Loucy (cell line): Measurements from ENCODE around the gene BAIAP2L1.
"Not testable (repeated sequence)": the region's sequence is repeated elsewhere in the genome, so short reads cannot be mapped to it uniquely, and the experiment has no call there.

ENCODE experiments used
- H2AFZ ChIP-seq: fragments of 200-600 bp; sonication (generic); 2 replicates; pipeline ENCODE4 v1.6.0; 2016; ENCODE audit warnings: antibody characterized with exemption, mild to moderate bottlenecking, low read length, moderate library complexity
- H3F3A ChIP-seq: fragments of 200-600 bp; 2 replicates; pipeline ENCODE4 v1.6.0; 2016; ENCODE audit warnings: antibody characterized with exemption, low read depth, mild to moderate bottlenecking
- H3K27me3 ChIP-seq: fragments of 200-600 bp; sonication (generic); 2 replicates; pipeline ENCODE4 v1.6.1; 2014; ENCODE audit warnings: low read length, mild to moderate bottlenecking; ENCODE audit not compliant: insufficient read depth, poor library complexity, severe bottlenecking
- H3K36me3 ChIP-seq: fragments of 200-600 bp; sonication (generic); 2 replicates; pipeline ENCODE4 v1.6.1; 2016; ENCODE audit warnings: low read length; ENCODE audit not compliant: insufficient read depth
- H3K4me1 ChIP-seq: fragments of 200-600 bp; sonication (generic); 2 replicates; pipeline ENCODE4 v1.5.1; 2014; ENCODE audit warnings: low read length, mild to moderate bottlenecking; ENCODE audit not compliant: insufficient read depth, poor library complexity, severe bottlenecking
- H3K4me2 ChIP-seq: fragments of 200-600 bp; sonication (generic); 2 replicates; pipeline ENCODE4 v1.6.0; 2014; ENCODE audit warnings: antibody characterized with exemption, low read length, low read depth, mild to moderate bottlenecking; ENCODE audit not compliant: poor library complexity, severe bottlenecking
- H3K4me3 ChIP-seq: fragments of 200-600 bp; sonication (generic); 2 replicates; pipeline ENCODE4 v1.5.1; 2014; ENCODE audit warnings: low read length, mild to moderate bottlenecking, mixed read lengths; ENCODE audit not compliant: poor library complexity, severe bottlenecking
- H3K79me2 ChIP-seq: fragments of 200-600 bp; sonication (generic); 2 replicates; pipeline ENCODE4 v1.6.1; 2014; ENCODE audit warnings: low read length; ENCODE audit not compliant: insufficient read depth
- H3K9ac ChIP-seq: fragments of 200-600 bp; sonication (generic); 2 replicates; pipeline ENCODE4 v1.6.0; 2014; ENCODE audit warnings: mild to moderate bottlenecking, low read depth, low read length, moderate library complexity; ENCODE audit not compliant: poor library complexity, severe bottlenecking
- H3K9me2 ChIP-seq: fragments of 200-600 bp; sonication (generic); replicated peaks from 2 replicates; pipeline ENCODE4 v1.6.1; 2016; ENCODE audit warnings: low read depth, low read length, mixed read lengths
- H3K9me3 ChIP-seq: fragments of 200-600 bp; sonication (generic); 2 replicates; pipeline ENCODE4 v1.6.1; 2014; ENCODE audit warnings: mild to moderate bottlenecking, antibody characterized with exemption, low read length, low read depth; ENCODE audit not compliant: insufficient read depth
- H4K20me1 ChIP-seq: fragments of 200-600 bp; sonication (generic); 2 replicates; pipeline ENCODE4 v1.6.0; 2014; ENCODE audit warnings: antibody characterized with exemption, low read length, mild to moderate bottlenecking; ENCODE audit not compliant: insufficient read depth, poor library complexity, severe bottlenecking
- EZH2phosphoT487 ChIP-seq: fragments of 200-600 bp; IDR thresholded peaks from 2 replicates; pipeline ENCODE4 v1.6.1; 2018; ENCODE audit warnings: antibody characterized with exemption, mild to moderate bottlenecking, moderate library complexity, borderline replicate concordance
- TF ChIP-seq, protein P1 (sequence below): fragments of 200-600 bp; sonication (generic); conservative IDR thresholded peaks from 2 replicates; pipeline ENCODE4 v1.5.1; 2014; ENCODE audit warnings: mild to moderate bottlenecking, antibody characterized with exemption, low read length

Gene BAIAP2L1, protein sequence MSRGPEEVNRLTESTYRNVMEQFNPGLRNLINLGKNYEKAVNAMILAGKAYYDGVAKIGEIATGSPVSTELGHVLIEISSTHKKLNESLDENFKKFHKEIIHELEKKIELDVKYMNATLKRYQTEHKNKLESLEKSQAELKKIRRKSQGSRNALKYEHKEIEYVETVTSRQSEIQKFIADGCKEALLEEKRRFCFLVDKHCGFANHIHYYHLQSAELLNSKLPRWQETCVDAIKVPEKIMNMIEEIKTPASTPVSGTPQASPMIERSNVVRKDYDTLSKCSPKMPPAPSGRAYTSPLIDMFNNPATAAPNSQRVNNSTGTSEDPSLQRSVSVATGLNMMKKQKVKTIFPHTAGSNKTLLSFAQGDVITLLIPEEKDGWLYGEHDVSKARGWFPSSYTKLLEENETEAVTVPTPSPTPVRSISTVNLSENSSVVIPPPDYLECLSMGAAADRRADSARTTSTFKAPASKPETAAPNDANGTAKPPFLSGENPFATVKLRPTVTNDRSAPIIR

DNA sequence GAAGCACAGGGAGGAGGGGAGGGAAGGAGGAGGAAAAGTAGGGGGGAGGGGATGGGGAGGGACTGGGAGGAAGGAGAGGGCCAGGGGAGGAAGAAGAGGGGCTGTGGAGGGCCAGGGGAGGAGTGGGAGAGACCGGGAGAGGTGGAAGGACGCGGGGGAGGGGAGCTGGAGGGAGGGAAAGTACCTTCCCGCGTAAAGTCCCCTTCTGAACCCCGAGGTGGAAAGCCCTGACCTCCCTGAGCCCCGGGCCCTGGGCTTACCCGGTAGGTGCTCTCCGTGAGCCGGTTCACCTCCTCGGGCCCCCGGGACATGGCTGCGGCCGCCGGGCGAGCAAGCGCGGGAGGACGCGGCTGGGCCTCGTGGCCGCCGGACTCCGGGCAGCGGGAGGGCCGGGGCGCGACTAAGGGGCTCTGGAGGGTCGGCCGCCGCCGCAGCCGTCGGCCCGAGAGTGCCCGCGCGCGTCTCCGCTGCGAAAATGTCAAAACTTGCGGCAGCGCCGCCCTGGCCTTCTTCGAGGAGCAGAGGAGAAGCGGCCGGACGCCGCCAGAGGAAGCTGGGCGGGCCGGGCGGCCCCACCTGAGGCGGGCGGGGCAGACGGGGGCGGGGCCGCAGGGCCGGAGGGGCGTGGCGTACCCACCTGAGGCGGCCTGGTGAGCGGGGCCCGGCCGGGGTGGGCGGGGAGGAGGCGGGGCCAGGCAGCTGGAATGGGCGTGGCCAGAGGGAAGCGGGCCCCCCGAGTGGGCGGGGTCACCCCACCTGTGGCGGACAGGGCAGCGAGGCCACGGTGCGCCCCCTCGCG lies at the start of gene BAIAP2L1:
Gene BAIAP2L1, minus strand, starts transcription at position 549 of the 799 bp plus-strand sequence. Its CDS starts 238 bp downstream, at position 311.
- TF ChIP-seq, protein P1, sequence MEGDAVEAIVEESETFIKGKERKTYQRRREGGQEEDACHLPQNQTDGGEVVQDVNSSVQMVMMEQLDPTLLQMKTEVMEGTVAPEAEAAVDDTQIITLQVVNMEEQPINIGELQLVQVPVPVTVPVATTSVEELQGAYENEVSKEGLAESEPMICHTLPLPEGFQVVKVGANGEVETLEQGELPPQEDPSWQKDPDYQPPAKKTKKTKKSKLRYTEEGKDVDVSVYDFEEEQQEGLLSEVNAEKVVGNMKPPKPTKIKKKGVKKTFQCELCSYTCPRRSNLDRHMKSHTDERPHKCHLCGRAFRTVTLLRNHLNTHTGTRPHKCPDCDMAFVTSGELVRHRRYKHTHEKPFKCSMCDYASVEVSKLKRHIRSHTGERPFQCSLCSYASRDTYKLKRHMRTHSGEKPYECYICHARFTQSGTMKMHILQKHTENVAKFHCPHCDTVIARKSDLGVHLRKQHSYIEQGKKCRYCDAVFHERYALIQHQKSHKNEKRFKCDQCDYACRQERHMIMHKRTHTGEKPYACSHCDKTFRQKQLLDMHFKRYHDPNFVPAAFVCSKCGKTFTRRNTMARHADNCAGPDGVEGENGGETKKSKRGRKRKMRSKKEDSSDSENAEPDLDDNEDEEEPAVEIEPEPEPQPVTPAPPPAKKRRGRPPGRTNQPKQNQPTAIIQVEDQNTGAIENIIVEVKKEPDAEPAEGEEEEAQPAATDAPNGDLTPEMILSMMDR, result no peak
- TF ChIP-seq EZH2phosphoT487, result no peak
- Histone ChIP-seq H3K4me1 (no peaks in the 10 kb centered on the region), H3K9ac (no peak within 1 kb of the TSS), H3K9me2 (no peaks in the 10 kb centered on the region), H2AFZ (no peak within 1 kb of the TSS), H4K20me1 (no peaks in the 10 kb centered on the region), H3K4me3 (no peak within 1 kb of the TSS), H3F3A (no peaks in the 10 kb centered on the region), H3K4me2 (no peak within 1 kb of the TSS), H3K27me3 (no peaks in the 10 kb centered on the region), H3K79me2 (no peaks in the 10 kb centered on the region), H3K9me3 (no peaks in the 10 kb centered on the region), H3K36me3 (no peaks in the 10 kb centered on the region)

DNA sequence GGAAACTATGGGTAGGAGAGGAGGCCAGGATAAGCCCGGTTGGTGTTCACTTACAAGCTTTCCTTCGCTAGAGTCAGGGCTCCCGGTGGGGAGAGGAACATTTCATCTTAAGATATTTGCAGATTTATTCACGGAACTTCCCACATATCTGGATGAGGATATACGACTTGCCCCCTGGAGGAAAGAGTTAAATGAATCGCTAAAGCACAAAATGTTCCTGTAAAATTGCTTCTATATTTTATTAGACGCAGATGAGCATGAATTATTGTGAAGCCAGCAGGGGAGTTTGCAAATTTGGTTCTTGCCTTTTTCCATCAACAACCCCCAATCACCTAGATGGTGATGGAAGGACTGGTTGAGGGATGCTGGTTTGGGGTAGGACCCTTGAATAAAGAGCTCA lies 47.9 kb upstream of the BAIAP2L1 start:
- no peaks in the 10 kb centered on the region for H3K36me3 ChIP-seq
- H3K9me2 ChIP-seq, result no peaks in the 10 kb centered on the region
- H2AFZ ChIP-seq, result no peak overlapping the region
- H3K4me3 ChIP-seq, result no peak overlapping the region
- H3K27me3 ChIP-seq, result no peaks in the 10 kb centered on the region
- no peaks in the 10 kb centered on the region for H3F3A ChIP-seq
- H3K9me3 ChIP-seq, result peaks cover 9% of the 10 kb centered on the region; the same call in 1 of the 2 replicates
- no peak overlapping the region for H3K4me2 ChIP-seq
- H3K9ac ChIP-seq, result no peak overlapping the region
- H4K20me1 ChIP-seq, result no peaks in the 10 kb centered on the region
- H3K79me2 ChIP-seq, result no peaks in the 10 kb centered on the region
- TF ChIP-seq, protein P1, result no peak
- TF ChIP-seq EZH2phosphoT487, result no peak
- H3K4me1 ChIP-seq, result no peaks in the 10 kb centered on the region

DNA sequence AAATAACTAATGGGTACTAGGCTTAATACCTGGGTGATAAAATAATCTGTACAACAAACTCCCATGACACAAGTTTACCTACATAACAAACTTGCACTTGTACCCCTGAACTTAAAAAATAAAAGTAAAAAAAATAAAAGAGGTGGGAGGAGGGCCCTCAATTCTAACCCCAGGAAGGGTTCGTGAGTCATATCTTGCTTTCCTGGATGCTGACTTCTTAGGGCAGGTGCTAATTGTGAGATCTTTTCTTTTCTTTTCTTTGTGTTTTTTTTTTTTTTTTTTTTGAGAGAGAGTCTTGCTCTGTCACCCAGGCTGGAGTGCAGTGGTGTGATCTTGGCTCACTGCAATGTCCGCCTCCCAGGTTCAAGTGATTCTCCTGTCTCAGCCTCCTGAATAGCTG lies 40.1 kb upstream of the BAIAP2L1 start:
- H3F3A ChIP-seq, H3K79me2 ChIP-seq, H3K9ac ChIP-seq, H3K36me3 ChIP-seq, H3K4me1 ChIP-seq, H3K4me3 ChIP-seq, H4K20me1 ChIP-seq, H3K9me2 ChIP-seq, H2AFZ ChIP-seq, H3K9me3 ChIP-seq, H3K4me2 ChIP-seq, H3K27me3 ChIP-seq: not testable (repeated sequence)
